DND-41 (cell line): ENCODE results near the gene P4HB.

ENCODE experiments used
- CTCF ChIP-seq: IDR thresholded peaks from 2 replicates; pipeline ENCODE4 v1.5.1; 2012; ENCODE audit warnings: borderline replicate concordance, low read length, moderate library complexity, mild to moderate bottlenecking; ENCODE audit not compliant: poor library complexity, severe bottlenecking; ENCODE audit errors: extremely low read depth
- EZH2 ChIP-seq: IDR thresholded peaks from 3 replicates; pipeline ENCODE4 v1.6.1; 2012; ENCODE audit warnings: borderline replicate concordance, low read depth, mild to moderate bottlenecking, moderate library complexity, low read length, inconsistent platforms; ENCODE audit not compliant: severe bottlenecking

- TF ChIP-seq CTCF, result no peak
- TF ChIP-seq EZH2, result no peak
Measured at GRCh38 chr17:81824595-81824994, 35.7 kb downstream of the P4HB start.
